ENCODE results near the gene ZG16. TPM values are rescaled to one million over a fixed set of nuclear protein-coding genes. Genes with fewer than 3 reads are reported as not detected.
A peak's percentile ranks its signal among the peaks of the same experiment; 100 is the strongest.

The ZG16 gene
- total and polyA plus RNA-seq, 3 donors from 2014 or later, result 0.12 TPM; not detected in 2

DNA sequence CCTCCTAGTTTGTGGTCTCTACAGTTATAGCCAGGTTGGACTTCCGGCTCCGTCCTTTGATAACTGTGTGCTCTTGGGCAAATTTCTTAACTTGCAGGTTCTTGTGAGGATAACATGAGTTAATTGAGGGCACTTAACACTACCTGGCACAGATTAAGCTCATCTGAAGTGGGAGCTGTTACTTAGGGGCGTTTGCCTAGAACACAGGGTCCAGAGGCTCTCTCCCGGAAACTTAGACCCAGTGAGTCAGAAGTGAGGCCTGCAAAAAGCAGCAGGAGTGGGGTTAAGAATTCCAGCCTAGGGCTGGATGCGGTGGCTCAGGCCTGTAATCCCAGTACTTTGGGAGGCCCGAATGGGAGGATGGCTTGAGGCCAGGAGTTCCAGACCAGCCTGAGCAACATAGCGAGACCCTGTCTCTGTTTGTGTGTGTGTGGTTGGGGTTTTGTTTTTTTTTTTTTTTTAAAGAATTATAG is 43.6 kb downstream of the ZG16 start:
- H3K4me1 ChIP-seq, result peaks cover 70% of the 10 kb centered on the region
- 27% methylated on average over 7 of the region's 7 CpGs for WGBS, 2 donors
- H3K4me3 ChIP-seq, result peak overlapping the region; percentile 63 to 70
- no peak for TF ChIP-seq CTCF (IDR thresholded peaks at IDR 0.05)
- TF ChIP-seq POLR2A (IDR thresholded peaks at IDR 0.05), result no peak
- no peak for DNase-seq
- no peaks in the 10 kb centered on the region for H3K9me3 ChIP-seq
- H3K27me3 ChIP-seq, result no peaks in the 10 kb centered on the region
- H3K36me3 ChIP-seq (ENCODE audit: low read depth, missing control alignments), result no peaks in the 10 kb centered on the region
- intact Hi-C loops (cut with DNase I; ENCODE audit: low total_unique reads), result no loop called here
- peak overlapping the region; percentile 91 to 93 for H3K27ac ChIP-seq

- H3K27ac ChIP-seq, result peak overlapping the region; percentile 88 to 91
- H3K4me3 ChIP-seq, result no peak overlapping the region
- H3K27me3 ChIP-seq, result no peaks in the 10 kb centered on the region
- peaks cover 84% of the 10 kb centered on the region for H3K4me1 ChIP-seq
- H3K36me3 ChIP-seq (ENCODE audit: low read depth, missing control alignments), result no peaks in the 10 kb centered on the region
- DNase-seq, result no peak
- no peak for TF ChIP-seq CTCF (IDR thresholded peaks at IDR 0.05)
- TF ChIP-seq POLR2A (IDR thresholded peaks at IDR 0.05), result no peak
- 29 to 39% methylated on average over 7 of the region's 7 CpGs for WGBS, 2 donors
- H3K9me3 ChIP-seq, result no peaks in the 10 kb centered on the region
- intact Hi-C loops (cut with DNase I; ENCODE audit: low total_unique reads), result no loop called here
These were observed 46.6 kb downstream of the ZG16 start for GRCh38 chr16:29824589-29825144.

DNA sequence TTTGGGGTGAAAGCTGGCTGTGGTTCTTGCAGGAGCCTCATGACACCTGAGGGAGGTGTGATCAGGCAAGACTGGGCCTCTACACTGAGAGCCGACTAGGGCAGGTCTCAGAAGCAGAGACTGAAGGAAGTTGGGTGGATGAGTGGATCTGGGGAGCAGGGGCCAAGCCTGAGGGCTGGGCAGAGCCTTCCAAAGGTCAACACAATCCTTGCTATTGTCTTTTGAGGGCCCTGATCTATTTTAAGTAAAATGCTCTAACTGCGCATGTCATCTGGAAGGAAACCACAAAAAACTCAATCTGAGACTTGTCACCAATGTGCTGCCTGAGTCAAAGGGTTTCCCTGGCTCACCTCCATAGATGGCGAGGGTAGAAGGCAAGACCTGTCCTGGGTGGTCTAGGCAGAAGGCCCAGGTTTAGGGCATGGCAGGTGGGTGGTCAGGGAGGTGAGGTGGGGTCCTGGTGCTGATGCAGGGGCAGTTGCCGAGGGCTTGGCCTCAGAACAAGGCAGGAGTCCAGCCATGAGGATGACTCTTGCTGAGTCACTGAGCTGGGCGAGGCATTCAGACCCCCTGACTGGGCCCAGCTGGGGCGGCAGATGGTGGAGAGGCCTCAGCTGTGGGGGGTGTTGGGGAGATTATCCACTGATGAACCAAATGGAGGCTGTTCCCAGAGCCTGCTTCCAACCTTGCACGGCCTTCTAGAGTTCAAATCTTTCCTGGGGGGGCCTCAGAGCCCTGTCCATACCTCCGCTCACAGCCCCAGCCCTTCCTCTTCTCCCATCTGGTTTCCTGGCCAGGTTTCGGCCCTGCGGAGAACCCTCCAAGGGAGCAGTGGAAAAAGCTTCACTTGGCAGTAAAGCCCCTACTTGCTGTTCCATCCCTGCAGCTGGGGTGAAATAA is 47.3 kb downstream of the ZG16 start:
- no peaks in the 10 kb centered on the region for H3K27me3 ChIP-seq
- H3K4me1 ChIP-seq, result peaks cover 79% of the 10 kb centered on the region
- H3K9me3 ChIP-seq, result no peaks in the 10 kb centered on the region
- no peak for TF ChIP-seq CTCF (IDR thresholded peaks at IDR 0.05)
- TF ChIP-seq POLR2A (IDR thresholded peaks at IDR 0.05), result no peak
- DNase-seq, result no peak
- H3K27ac ChIP-seq, result peak overlapping the region; percentile 88 to 91
- intact Hi-C loops (cut with DNase I; ENCODE audit: low total_unique reads), result no loop called here
- H3K4me3 ChIP-seq, result no peak overlapping the region
- H3K36me3 ChIP-seq (ENCODE audit: low read depth, missing control alignments), result no peaks in the 10 kb centered on the region
- 34 to 59% methylated on average over 7 to 10 of the region's 10 CpGs for WGBS, 2 donors

- H3K27ac ChIP-seq, result peak overlapping the region; percentile 88 to 91
- DNase-seq, result peak; percentile 70
These were observed 48.3 kb downstream of the ZG16 start for GRCh38 chr16:29826342-29826695.

GRCh38 chr16:29830774-29831173 is 52.7 kb downstream of the ZG16 start:
- TF ChIP-seq POLR2A (IDR thresholded peaks at IDR 0.05) (no peak), CTCF (IDR thresholded peaks at IDR 0.05) (no peak)
- no peak overlapping the region for H3K4me3 ChIP-seq
- intact Hi-C loops (cut with DNase I; ENCODE audit: low total_unique reads), result no loop called here
- no peaks in the 10 kb centered on the region for H3K27me3 ChIP-seq
- peaks cover 34% of the 10 kb centered on the region for H3K4me1 ChIP-seq
- DNase-seq, result no peak
- H3K36me3 ChIP-seq (ENCODE audit: low read depth, missing control alignments), result no peaks in the 10 kb centered on the region
- WGBS, 2 donors, result 95 to 96% methylated on average over 11 of the region's 11 CpGs
- no peaks in the 10 kb centered on the region for H3K9me3 ChIP-seq
- peak overlapping the region in 1 of 2 donors; percentile 14 for H3K27ac ChIP-seq

More at GRCh38 chr16:29826342-29826695, 48.3 kb downstream of the ZG16 start:
- H3K36me3 ChIP-seq (ENCODE audit: low read depth, missing control alignments), result no peaks in the 10 kb centered on the region
- no peak overlapping the region for H3K4me3 ChIP-seq
- TF ChIP-seq POLR2A (IDR thresholded peaks at IDR 0.05), result no peak
- peaks cover 79% of the 10 kb centered on the region for H3K4me1 ChIP-seq
- no peaks in the 10 kb centered on the region for H3K27me3 ChIP-seq
- no peaks in the 10 kb centered on the region for H3K9me3 ChIP-seq
- WGBS, 2 donors, result 31 to 36% methylated on average over 8 of the region's 8 CpGs
- intact Hi-C loops (cut with DNase I; ENCODE audit: low total_unique reads), result no loop called here
